Suprapubic skin (tissue), 4 donors: ENCODE measurements around the gene IFNG-AS1. TPM values are rescaled to one million over a fixed set of nuclear protein-coding genes. Genes with fewer than 3 reads are reported as not detected.

ENCODE experiments used
- DNase-seq, 2 donors: peaks; one replicate each; pipeline ENCODE4 v3.0.0-alpha.2; 2019; ENCODE audit warnings: low spot score in 2 of 2
- H3K27ac ChIP-seq: fragments of 200-600 bp; sonication (generic); one replicate; pipeline ENCODE4 v1.5.1; 2019
- H3K27me3 ChIP-seq: fragments of 200-600 bp; sonication (generic); one replicate; pipeline ENCODE4 v1.5.1; 2019
- H3K36me3 ChIP-seq: fragments of 200-600 bp; sonication (generic); one replicate; pipeline ENCODE4 v1.5.1; 2019
- H3K4me1 ChIP-seq: fragments of 200-600 bp; sonication (generic); one replicate; pipeline ENCODE4 v1.5.1; 2019
- H3K4me3 ChIP-seq: fragments of 200-600 bp; sonication (generic); one replicate; pipeline ENCODE4 v1.5.1; 2019; ENCODE audit warnings: mild to moderate bottlenecking
- H3K9me3 ChIP-seq: fragments of 200-600 bp; sonication (generic); one replicate; pipeline ENCODE4 v1.5.1; 2019
- EP300 ChIP-seq: sonication (generic); formaldehyde crosslinking; IDR thresholded peaks from one replicate; pipeline ENCODE4 v1.6.1; 2017; ENCODE audit warnings: antibody characterized with exemption
- POLR2A ChIP-seq, 2 donors: fragments of 450-650 bp; IDR thresholded peaks; one replicate each; pipeline ENCODE4 v1.6.1; 2017; ENCODE audit warnings: antibody characterized with exemption in 2 of 2, mild to moderate bottlenecking in 2 of 2, moderate library complexity in 2 of 2
- POLR2AphosphoS5 ChIP-seq, 3 donors: sonication (generic); formaldehyde crosslinking; IDR thresholded peaks; one replicate each; pipeline ENCODE4 v1.6.1; 2017; ENCODE audit warnings: antibody characterized with exemption in 3 of 3
- WGBS: methylation state at CpG from one replicate; pipeline ENCODE4 v1.1.5; 2018; 5-methylcytosine and 5-hydroxymethylcytosine counted together
- total RNA-seq, 4 donors: library from RNA; depleted of rRNA; stranded (reverse); fragments of >200 nt; gene quantifications; one replicate each; pipeline ENCODE4 v1.1.0, GENCODE V29; 2016
- TF ChIP-seq, protein P1 (sequence below), 2 donors: fragments of 200-600 bp in 1 of 2; fragments of 450-650 bp in 1 of 2; sonication (generic) in 1 of 2; IDR thresholded peaks; one replicate each; pipeline ENCODE4 v1.5.1; 2016 to 2019; ENCODE audit warnings: antibody characterized with exemption in 2 of 2, mild to moderate bottlenecking in 1 of 2, moderate library complexity in 1 of 2

Gene IFNG-AS1
- total RNA-seq, 4 donors from 2014 or later = not detected

DNA sequence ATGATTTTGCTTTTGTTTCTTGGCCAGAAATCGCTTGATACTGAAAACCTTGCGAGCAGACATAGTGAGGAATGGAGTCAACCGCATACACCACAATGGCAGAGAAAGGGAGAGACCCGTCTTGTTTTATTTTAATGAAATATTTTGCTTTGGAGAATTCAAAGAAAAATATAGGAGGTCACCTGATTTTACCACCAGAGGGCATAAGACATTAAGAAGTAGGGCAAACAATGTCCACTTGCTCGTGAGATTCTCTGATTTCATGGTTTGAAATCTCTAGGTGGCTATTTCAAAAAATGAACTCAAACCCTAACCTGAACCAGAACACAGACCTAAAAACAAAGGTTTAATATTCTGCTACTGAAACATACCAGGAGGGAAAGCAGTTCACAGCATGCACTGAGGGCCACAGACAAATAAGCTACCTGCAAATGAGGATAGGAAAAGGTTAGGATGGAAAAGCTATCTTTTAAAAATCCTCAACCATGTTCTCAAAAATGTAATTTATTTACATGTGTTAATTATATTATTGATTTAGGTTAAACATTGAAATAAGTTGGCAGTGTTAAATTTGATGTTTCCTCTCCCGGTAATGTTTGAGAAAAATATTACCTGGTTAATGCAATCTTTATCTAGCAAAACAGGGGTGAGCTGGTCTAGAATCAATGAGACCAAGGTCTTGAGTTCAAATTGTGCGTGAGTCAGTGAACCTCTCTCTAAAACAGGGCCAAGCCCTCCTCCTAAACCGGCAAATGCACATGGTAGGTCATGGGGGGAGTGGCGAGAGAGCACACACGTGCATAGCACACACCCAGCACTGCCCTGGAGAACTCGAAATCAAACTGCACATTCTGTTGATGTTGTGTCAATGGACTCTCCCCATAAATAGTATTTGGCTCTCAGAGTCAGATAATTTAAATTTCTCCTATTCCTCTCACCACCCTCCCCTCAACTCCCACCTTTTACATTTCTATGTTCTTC lies 12.5 kb downstream of the IFNG-AS1 start:
- H3K4me3 ChIP-seq = no peak overlapping the region
- no peak overlapping the region for H3K27ac ChIP-seq
- 82% methylated on average over 11 of the region's 11 CpGs for WGBS
- H3K27me3 ChIP-seq = no peaks in the 10 kb centered on the region
- H3K4me1 ChIP-seq = no peaks in the 10 kb centered on the region
- TF ChIP-seq POLR2AphosphoS5 (IDR thresholded peaks at IDR 0.05) = no peak
- TF ChIP-seq EP300 = no peak
- TF ChIP-seq, protein P1, sequence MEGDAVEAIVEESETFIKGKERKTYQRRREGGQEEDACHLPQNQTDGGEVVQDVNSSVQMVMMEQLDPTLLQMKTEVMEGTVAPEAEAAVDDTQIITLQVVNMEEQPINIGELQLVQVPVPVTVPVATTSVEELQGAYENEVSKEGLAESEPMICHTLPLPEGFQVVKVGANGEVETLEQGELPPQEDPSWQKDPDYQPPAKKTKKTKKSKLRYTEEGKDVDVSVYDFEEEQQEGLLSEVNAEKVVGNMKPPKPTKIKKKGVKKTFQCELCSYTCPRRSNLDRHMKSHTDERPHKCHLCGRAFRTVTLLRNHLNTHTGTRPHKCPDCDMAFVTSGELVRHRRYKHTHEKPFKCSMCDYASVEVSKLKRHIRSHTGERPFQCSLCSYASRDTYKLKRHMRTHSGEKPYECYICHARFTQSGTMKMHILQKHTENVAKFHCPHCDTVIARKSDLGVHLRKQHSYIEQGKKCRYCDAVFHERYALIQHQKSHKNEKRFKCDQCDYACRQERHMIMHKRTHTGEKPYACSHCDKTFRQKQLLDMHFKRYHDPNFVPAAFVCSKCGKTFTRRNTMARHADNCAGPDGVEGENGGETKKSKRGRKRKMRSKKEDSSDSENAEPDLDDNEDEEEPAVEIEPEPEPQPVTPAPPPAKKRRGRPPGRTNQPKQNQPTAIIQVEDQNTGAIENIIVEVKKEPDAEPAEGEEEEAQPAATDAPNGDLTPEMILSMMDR (IDR thresholded peaks at IDR 0.05) = no peak
- no peak for TF ChIP-seq POLR2A (IDR thresholded peaks at IDR 0.05)
- H3K36me3 ChIP-seq = no peaks in the 10 kb centered on the region
- no peak for DNase-seq
- no peaks in the 10 kb centered on the region for H3K9me3 ChIP-seq

DNA sequence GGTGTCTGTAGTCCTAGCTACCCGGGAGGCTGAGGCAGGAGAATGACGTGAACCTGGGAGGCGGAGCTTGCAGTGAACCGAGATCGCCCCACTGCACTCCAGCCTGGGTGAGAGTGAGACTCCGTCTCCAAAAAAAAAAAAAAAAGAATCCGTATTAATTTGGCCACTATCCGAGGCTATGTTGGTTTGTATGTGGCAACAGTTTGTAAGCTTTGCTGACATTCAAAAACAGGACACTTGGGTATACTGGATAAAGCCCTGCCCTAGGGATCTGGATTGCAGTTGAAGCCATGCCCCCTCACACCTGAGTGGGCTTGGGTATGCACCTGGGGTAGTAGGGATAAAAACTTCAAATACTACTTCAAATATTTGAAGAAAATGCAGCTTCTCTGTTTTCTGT lies 14.5 kb downstream of the IFNG-AS1 start:
- DNase-seq = no peak
- Histone ChIP-seq H3K36me3 (no peaks in the 10 kb centered on the region), H3K27me3 (no peaks in the 10 kb centered on the region), H3K4me3 (no peak overlapping the region), H3K27ac (no peak overlapping the region), H3K9me3 (no peaks in the 10 kb centered on the region), H3K4me1 (no peaks in the 10 kb centered on the region)
- WGBS = 91% methylated on average over 8 of the region's 8 CpGs
- TF ChIP-seq EP300 (no peak), POLR2AphosphoS5 (IDR thresholded peaks at IDR 0.05) (no peak), POLR2A (IDR thresholded peaks at IDR 0.05) (no peak)
- TF ChIP-seq, protein P1 (IDR thresholded peaks at IDR 0.05) = no peak

DNA sequence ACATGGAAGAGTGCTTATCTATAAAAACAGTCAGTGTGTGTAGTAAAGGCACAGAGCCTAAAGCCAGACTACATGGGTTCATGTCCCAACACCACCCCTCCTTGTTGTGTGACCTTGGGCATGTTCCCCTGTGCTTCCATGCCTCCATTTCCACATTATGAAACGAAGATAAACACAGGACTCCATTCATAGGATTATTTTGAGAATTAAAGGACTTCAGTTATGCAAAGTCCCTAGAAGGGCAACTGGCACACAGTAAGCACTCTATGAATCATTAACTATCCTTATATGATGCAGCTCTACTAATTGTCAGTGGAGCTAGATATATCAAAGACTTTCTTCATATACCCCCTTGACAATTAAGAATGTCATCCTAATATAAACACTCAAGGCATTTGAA lies 17.8 kb downstream of the IFNG-AS1 start:
- TF ChIP-seq POLR2A (IDR thresholded peaks at IDR 0.05) = no peak
- TF ChIP-seq, protein P1 (IDR thresholded peaks at IDR 0.05) = no peak
- no peak for TF ChIP-seq POLR2AphosphoS5 (IDR thresholded peaks at IDR 0.05)
- TF ChIP-seq EP300 = no peak
- Histone ChIP-seq H3K4me1 (no peaks in the 10 kb centered on the region), H3K36me3 (no peaks in the 10 kb centered on the region), H3K4me3 (no peak overlapping the region), H3K27me3 (no peaks in the 10 kb centered on the region), H3K9me3 (no peaks in the 10 kb centered on the region), H3K27ac (no peak overlapping the region)
- 60% methylated on average over 1 of the region's 1 CpG for WGBS
- DNase-seq = no peak

DNA sequence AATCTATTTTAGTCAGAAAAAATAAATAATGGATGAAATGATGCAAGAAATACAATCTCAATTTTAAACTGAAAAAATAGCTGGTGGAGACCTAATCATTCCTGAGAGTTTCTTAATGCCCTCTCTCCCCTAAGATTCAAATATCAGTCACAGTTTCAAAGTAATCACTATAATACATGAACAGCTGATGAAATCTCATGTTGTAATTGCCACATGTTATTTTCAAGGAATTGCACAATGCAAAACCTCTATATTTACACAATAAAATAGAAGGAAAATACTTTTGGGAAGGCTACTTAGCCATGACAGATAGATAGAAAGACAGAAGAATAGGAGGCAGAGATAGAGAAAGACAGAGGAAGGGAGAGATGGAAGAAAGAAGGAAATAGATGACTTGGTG lies 18.2 kb downstream of the IFNG-AS1 start:
- no peak overlapping the region for H3K4me3 ChIP-seq
- DNase-seq = no peak
- H3K27me3 ChIP-seq = no peaks in the 10 kb centered on the region

More for the DNA sequence above, 18.2 kb downstream of the IFNG-AS1 start:
- H3K36me3 ChIP-seq = no peaks in the 10 kb centered on the region
- TF ChIP-seq POLR2A (IDR thresholded peaks at IDR 0.05) (no peak), POLR2AphosphoS5 (IDR thresholded peaks at IDR 0.05) (no peak), EP300 (no peak)
- TF ChIP-seq, protein P1 (IDR thresholded peaks at IDR 0.05) = no peak
- H3K4me1 ChIP-seq = no peaks in the 10 kb centered on the region
- no peak overlapping the region for H3K27ac ChIP-seq
- no peaks in the 10 kb centered on the region for H3K9me3 ChIP-seq
